NCI-H2227 treated with DMSO at 0.1 percent for 48 hours (cell line): ENCODE results near the gene HSP90AB1.
A peak's percentile ranks its signal among the peaks of the same experiment; 100 is the strongest.

Experiments
- DNase-seq: peaks from one replicate; lab custom pipeline; 2025; lab: John Stamatoyannopoulos, UW

HSP90AB1 gene

GRCh38 chr6:44289726-44290260 lies 42.9 kb downstream of the HSP90AB1 start:
- DNase-seq, result no peak

GRCh38 chr6:44291841-44292240 lies 44.9 kb downstream of the HSP90AB1 start:
- no peak for DNase-seq

GRCh38 chr6:44292661-44293365 lies 45.9 kb downstream of the HSP90AB1 start:
- no peak for DNase-seq

- DNase-seq, result no peak
Observed at GRCh38 chr6:44294832-44295791, 48.2 kb downstream of the HSP90AB1 start.

- DNase-seq, result peak; percentile 36
Observed at GRCh38 chr6:44297063-44298038, 50.5 kb downstream of the HSP90AB1 start.

- no peak for DNase-seq
Observed at GRCh38 chr6:44298055-44298803, 51.3 kb downstream of the HSP90AB1 start.

- no peak for DNase-seq
Observed at GRCh38 chr6:44298864-44299263, 52.0 kb downstream of the HSP90AB1 start.

GRCh38 chr6:44300292-44300823 lies 53.5 kb downstream of the HSP90AB1 start:
- DNase-seq, result no peak

GRCh38 chr6:44301106-44301505 lies 54.2 kb downstream of the HSP90AB1 start:
- DNase-seq, result no peak

- DNase-seq, result no peak
Observed at GRCh38 chr6:44301782-44302564, 55.1 kb downstream of the HSP90AB1 start.

GRCh38 chr6:44302856-44303255 lies 56.0 kb downstream of the HSP90AB1 start:
- DNase-seq, result no peak
